Endothelial cell of umbilical vein (primary cell): ENCODE results near the gene SLC24A3. TPM values are rescaled to one million over a fixed set of nuclear protein-coding genes. Genes with fewer than 3 reads are reported as not detected.

Experiments used
- BruUV-seq: library from RNA; stranded (reverse); fragments of 400-500 nt; replicated peaks from 2 replicates; lab custom pipeline; 2021; lab: Mats Ljungman, UMichigan
- CTCF ChIA-PET: fragments of 300-600, 350-600 bp; sonication (Branson Sonifier 250); formaldehyde crosslinking; loops from one replicate; lab custom pipeline; 2021; ENCODE audit warnings: antibody characterized with exemption, inconsistent platforms; lab: Charles Lee
- POLR2A ChIA-PET: fragments of 300-600, 350-600 bp; sonication (Branson Sonifier 250); formaldehyde crosslinking; loops from one replicate; lab custom pipeline; 2021; ENCODE audit warnings: antibody characterized with exemption, inconsistent platforms; lab: Charles Lee
- DNase-seq: peaks from one replicate; pipeline ENCODE4 v3.0.0-alpha.2; 2011; ENCODE audit warnings: low read depth, low spot score
- FAIRE-seq: peaks from 2 replicates; lab custom pipeline; 2011; peaks lifted over from hg19 to GRCh38; lab: Jason Lieb, UNC
- H2AFZ ChIP-seq: 2 replicates; pipeline ENCODE4 v1.6.0; 2012; ENCODE audit warnings: low read depth, low read length, control low read depth, inconsistent platforms
- H3K27ac ChIP-seq: 2 replicates; pipeline ENCODE4 v1.5.1; 2011; ENCODE audit warnings: low read depth, mild to moderate bottlenecking, control low read depth, low read length, moderate library complexity; ENCODE audit not compliant: insufficient read depth
- H3K27me3 ChIP-seq, 2 experiments: 2 replicates each; pipeline versions ENCODE4 v1.6.0 to v1.6.1; 2011; ENCODE audit warnings: low read length in 2 of 2, mixed read lengths in 1 of 2; ENCODE audit not compliant: control insufficient read depth in 2 of 2, insufficient read depth in 2 of 2
- H3K36me3 ChIP-seq, 2 experiments: 2 replicates in 1 of 2; 3 replicates in 1 of 2; pipeline ENCODE4 v1.5.1; 2011; ENCODE audit warnings: low read length in 2 of 2, mild to moderate bottlenecking in 1 of 2, moderate library complexity in 1 of 2; ENCODE audit not compliant: control insufficient read depth in 2 of 2, insufficient read depth in 2 of 2; ENCODE audit errors: extremely low read depth in 1 of 2
- H3K4me1 ChIP-seq: 3 replicates; pipeline ENCODE4 v1.5.1; 2011; ENCODE audit warnings: mild to moderate bottlenecking, low read length; ENCODE audit not compliant: control insufficient read depth, insufficient read depth; ENCODE audit errors: extremely low read depth
- H3K4me2 ChIP-seq: 2 replicates; pipeline ENCODE4 v1.6.1; 2011; ENCODE audit warnings: low read length, control low read depth, mixed read lengths; ENCODE audit not compliant: insufficient read depth
- H3K4me3 ChIP-seq, 3 experiments: fragments of 200-600 bp in 1 of 3; sonication (generic), shearing (Covaris generic) in 1 of 3; replicated peaks in 1 of 3; 2 replicates each; pipeline ENCODE4 v1.5.1; 2011 to 2016; ENCODE audit warnings: control low read depth in 3 of 3, low read length in 3 of 3, mild to moderate bottlenecking in 2 of 3, inconsistent platforms in 1 of 3, low read depth in 1 of 3, moderate library complexity in 1 of 3; ENCODE audit not compliant: insufficient read depth in 1 of 3
- H3K79me2 ChIP-seq: 2 replicates; pipeline ENCODE4 v1.6.0; 2012; ENCODE audit warnings: low read length, inconsistent platforms; ENCODE audit not compliant: control insufficient read depth, insufficient read depth
- H3K9ac ChIP-seq: replicated peaks from 2 replicates; pipeline ENCODE3; 2011; ENCODE audit warnings: low read length, control low read depth; ENCODE audit not compliant: insufficient read depth; ENCODE audit errors: extremely low read depth
- H3K9me1 ChIP-seq: replicated peaks from 3 replicates; pipeline ENCODE4 v1.6.0; 2011; ENCODE audit warnings: mild to moderate bottlenecking, low read length; ENCODE audit not compliant: control insufficient read depth, insufficient read depth; ENCODE audit errors: extremely low read depth
- H3K9me3 ChIP-seq: replicated peaks from 2 replicates; pipeline ENCODE4 v1.5.1; 2012; ENCODE audit warnings: low read length, inconsistent platforms; ENCODE audit not compliant: control insufficient read depth, insufficient read depth
- H4K20me1 ChIP-seq: replicated peaks from 2 replicates; pipeline ENCODE3; 2011; ENCODE audit warnings: mild to moderate bottlenecking, low read length; ENCODE audit not compliant: control insufficient read depth, insufficient read depth; ENCODE audit errors: extremely low read depth
- FOS ChIP-seq: IDR thresholded peaks from 2 replicates; pipeline ENCODE4 v1.6.1; 2011; ENCODE audit warnings: mild to moderate bottlenecking, low read length, moderate library complexity, borderline replicate concordance; ENCODE audit not compliant: insufficient read depth
- GATA2 ChIP-seq: IDR thresholded peaks from 2 replicates; pipeline ENCODE4 v1.7.0; 2011; ENCODE audit warnings: low read depth, mild to moderate bottlenecking, moderate library complexity, mixed read lengths, low read length; ENCODE audit not compliant: insufficient read length, insufficient read depth
- JUN ChIP-seq: IDR thresholded peaks from 2 replicates; pipeline ENCODE4 v1.6.1; 2011; ENCODE audit warnings: borderline replicate concordance, low read depth; ENCODE audit not compliant: insufficient read length, insufficient read depth
- POLR2A ChIP-seq: IDR thresholded peaks from 2 replicates; pipeline ENCODE4 v1.6.1; 2012; ENCODE audit warnings: low read depth, mild to moderate bottlenecking, control low read depth, low read length
- POLR2AphosphoS5 ChIP-seq: IDR thresholded peaks from 2 replicates; pipeline ENCODE4 v1.6.1; 2012; ENCODE audit warnings: low read depth, mild to moderate bottlenecking, control low read depth, low read length, moderate library complexity; ENCODE audit not compliant: insufficient read depth
- dilution Hi-C: fragments of 300-500 bp; cut with MboI; formaldehyde crosslinking; loops from one replicate; pipeline ENCODE4 v1.15.0; 2019; ENCODE audit warnings: low sequenced_read_pairs; ENCODE audit not compliant: extremely low pct_ligation_motif_present
- intact Hi-C: fragments of 100-400 bp; cut with micrococcal nuclease; formaldehyde crosslinking; loops from one replicate; pipeline ENCODE4 v1.10.0; 2022
- polyA plus RNA-seq, 4 experiments: library from polyadenylated mRNA; depleted of rRNA in 3 of 4; stranded (reverse) in 3 of 4; unstranded in 1 of 4; fragments of >200 nt; gene quantifications; 2 replicates each; pipeline versions ENCODE4 v1.2.1 to v1.2.3, GENCODE V29; 2011 to 2012; ENCODE audit warnings: missing spikeins in 1 of 4
- total RNA-seq: library from RNA; stranded (reverse); gene quantifications from 2 replicates; pipeline ENCODE4 v1.2.3, GENCODE V29; 2021

SLC24A3 gene
- total and polyA plus RNA-seq, 2 donors (not counting 3 experiments of a cell fraction or from before 2014, with no cell fraction given), result not detected

GRCh38 chr20:19588732-19589131 lies 376.3 kb downstream of the SLC24A3 start:
- Histone ChIP-seq H3K79me2 (no peaks in the 10 kb centered on the region), H3K4me3 (no peak overlapping the region), H3K9me1 (no peaks in the 10 kb centered on the region), H3K27ac (no peak overlapping the region), H3K27me3 (no peaks in the 10 kb centered on the region), H3K36me3 (no peaks in the 10 kb centered on the region), H3K4me1 (no peaks in the 10 kb centered on the region), H2AFZ (no peak overlapping the region), H3K4me2 (no peak overlapping the region), H3K9ac (no peak overlapping the region), H3K9me3 (no peaks in the 10 kb centered on the region), H4K20me1 (no peaks in the 10 kb centered on the region)
- no peak for TF ChIP-seq JUN
- no peak for DNase-seq
- intact Hi-C loops, result no loop called here
- no peak for FAIRE-seq
- no TSS peak for BruUV-seq
- CTCF ChIA-PET, result interaction anchor here (0.8 to 1.0 kb wide), 3 partner anchors 16 to 40 kb away, joined by 3 to 5 read pairs (median 3); no protein-coding TSS in a partner anchor
- POLR2A ChIA-PET, result no interaction called here
- dilution Hi-C loops, result no loop called here

GRCh38 chr20:19589787-19590362 lies 377.4 kb downstream of the SLC24A3 start:
- Histone ChIP-seq H3K27ac (no peak overlapping the region), H3K79me2 (no peaks in the 10 kb centered on the region), H3K9me1 (no peaks in the 10 kb centered on the region), H3K9ac (no peak overlapping the region), H3K36me3 (no peaks in the 10 kb centered on the region), H3K4me1 (no peaks in the 10 kb centered on the region), H3K4me2 (no peak overlapping the region), H2AFZ (no peak overlapping the region), H4K20me1 (no peaks in the 10 kb centered on the region), H3K4me3 (no peak overlapping the region), H3K9me3 (no peaks in the 10 kb centered on the region), H3K27me3 (no peaks in the 10 kb centered on the region)
- intact Hi-C loops, result no loop called here
- DNase-seq (no peak), FAIRE-seq (no peak)
- dilution Hi-C loops, result no loop called here
- POLR2A ChIA-PET, result interaction anchor here (0.6 kb wide), 1 partner anchor 741 kb away, joined by 3 read pairs; no protein-coding TSS in a partner anchor
- TF ChIP-seq GATA2, result no peak
- no peak for TF ChIP-seq POLR2A
- no peak for TF ChIP-seq POLR2AphosphoS5
- TF ChIP-seq FOS, result no peak
- BruUV-seq, result no TSS peak
- CTCF ChIA-PET, result interaction anchor here (0.8 kb wide), 1 partner anchor 39 kb away, joined by 3 read pairs; no protein-coding TSS in a partner anchor
